IMR-90 (cell line): ENCODE data around the gene MAGI3. TPM values are rescaled to one million over a fixed set of nuclear protein-coding genes. Genes with fewer than 3 reads are reported as not detected.

Experiments
- ATAC-seq: fragments of 200-7000 bp; cut with Tn5 transposase; 2 replicates; pipeline ENCODE4 v1.9.1; 2020; ENCODE audit warnings: low read depth, mild to moderate bottlenecking, moderate library complexity
- BruUV-seq: library from RNA; stranded (reverse); fragments of 400-500 nt; replicated peaks from 2 replicates; lab custom pipeline; 2021; lab: Mats Ljungman, UMichigan
- CTCF ChIA-PET: fragments of 300-600 bp; formaldehyde crosslinking; extraction: SDS; loops from one replicate; lab custom pipeline; 2021; ENCODE audit warnings: antibody characterized with exemption; lab: Yijun Ruan, JAX
- POLR2A ChIA-PET: fragments of 300-600 bp; sonication (Branson Sonifier 250); formaldehyde crosslinking; loops from one replicate; lab custom pipeline; 2022; ENCODE audit warnings: antibody characterized with exemption; ENCODE audit not compliant: unreplicated experiment; lab: Charles Lee
- DNase-seq: peaks from one replicate; pipeline ENCODE4 v3.0.0; 2013
- H2AFZ ChIP-seq: replicated peaks from 2 replicates; pipeline ENCODE3; 2013; ENCODE audit warnings: low read length, mild to moderate bottlenecking; ENCODE audit not compliant: poor library complexity
- H2AK5ac ChIP-seq: 2 replicates; pipeline ENCODE4 v1.6.1; 2013; ENCODE audit warnings: low read depth, low read length, inconsistent platforms
- H2AK9ac ChIP-seq: replicated peaks from 2 replicates; pipeline ENCODE3; 2013; ENCODE audit warnings: mild to moderate bottlenecking, low read depth, low read length, moderate library complexity; ENCODE audit not compliant: poor library complexity
- H2BK120ac ChIP-seq: 2 replicates; pipeline ENCODE4 v1.6.1; 2013; ENCODE audit warnings: low read depth, low read length, inconsistent platforms
- H2BK15ac ChIP-seq: 3 replicates; pipeline ENCODE4 v1.6.1; 2013; ENCODE audit warnings: low read depth, low read length, inconsistent platforms
- H2BK20ac ChIP-seq: 2 replicates; pipeline ENCODE4 v1.6.1; 2013; ENCODE audit warnings: low read depth, mild to moderate bottlenecking, inconsistent platforms, low read length, moderate library complexity
- H2BK5ac ChIP-seq: 2 replicates; pipeline ENCODE4 v1.6.1; 2013; ENCODE audit warnings: mild to moderate bottlenecking, low read depth, low read length, inconsistent platforms; ENCODE audit not compliant: poor library complexity, severe bottlenecking
- H3K14ac ChIP-seq: replicated peaks from 2 replicates; pipeline ENCODE4 v1.6.1; 2013; ENCODE audit warnings: low read depth, low read length, inconsistent platforms
- H3K18ac ChIP-seq: 2 replicates; pipeline ENCODE4 v1.6.1; 2013; ENCODE audit warnings: low read depth, low read length, control low read depth
- H3K23ac ChIP-seq: 2 replicates; pipeline ENCODE4 v1.6.1; 2013; ENCODE audit warnings: low read depth, low read length, inconsistent platforms
- H3K27ac ChIP-seq: 2 replicates; pipeline ENCODE4 v1.5.1; 2013; ENCODE audit warnings: mild to moderate bottlenecking, control low read depth, low read length; ENCODE audit not compliant: insufficient read depth
- H3K27me3 ChIP-seq: 2 replicates; pipeline ENCODE4 v1.6.1; 2013; ENCODE audit warnings: low read length; ENCODE audit not compliant: control insufficient read depth, insufficient read depth
- H3K36me3 ChIP-seq: 2 replicates; pipeline ENCODE4 v1.6.1; 2013; ENCODE audit warnings: low read length, mixed read lengths; ENCODE audit not compliant: control insufficient read depth, insufficient read depth
- H3K4ac ChIP-seq: 2 replicates; pipeline ENCODE4 v1.6.1; 2013; ENCODE audit warnings: low read depth, low read length, inconsistent platforms
- H3K4me1 ChIP-seq: 2 replicates; pipeline ENCODE4 v1.6.1; 2013; ENCODE audit warnings: low read length, mixed read lengths; ENCODE audit not compliant: control insufficient read depth, insufficient read depth
- H3K4me2 ChIP-seq: 2 replicates; pipeline ENCODE4 v1.6.1; 2013; ENCODE audit warnings: low read depth, mild to moderate bottlenecking, control low read depth, low read length, moderate library complexity
- H3K4me3 ChIP-seq: 2 replicates; pipeline ENCODE4 v1.5.1; 2013; ENCODE audit warnings: low read depth, mild to moderate bottlenecking, control low read depth, low read length, moderate library complexity; ENCODE audit not compliant: insufficient read depth
- H3K56ac ChIP-seq: 2 replicates; pipeline ENCODE4 v1.6.1; 2013; ENCODE audit warnings: low read length, inconsistent platforms; ENCODE audit not compliant: insufficient read depth; ENCODE audit errors: extremely low read depth
- H3K79me1 ChIP-seq, 2 experiments: 2 replicates each; pipeline ENCODE4 v1.6.1; 2013; ENCODE audit warnings: low read length in 2 of 2, inconsistent platforms in 1 of 2, low read depth in 1 of 2
- H3K9ac ChIP-seq: 2 replicates; pipeline ENCODE4 v1.6.1; 2013; ENCODE audit warnings: low read depth, low read length, control low read depth
- H3K9me1 ChIP-seq: 2 replicates; pipeline ENCODE4 v1.6.1; 2013; ENCODE audit warnings: low read length, inconsistent platforms; ENCODE audit not compliant: insufficient read depth
- H3K9me3 ChIP-seq: 2 replicates; pipeline ENCODE4 v1.6.1; 2013; ENCODE audit warnings: low read length; ENCODE audit not compliant: control insufficient read depth, insufficient read depth
- H4K20me1 ChIP-seq: 2 replicates; pipeline ENCODE4 v1.6.1; 2013; ENCODE audit warnings: low read length, inconsistent platforms; ENCODE audit not compliant: insufficient read depth
- H4K5ac ChIP-seq: 2 replicates; pipeline ENCODE4 v1.6.1; 2013; ENCODE audit warnings: mild to moderate bottlenecking, low read depth, low read length, control low read depth
- H4K8ac ChIP-seq, 2 experiments: 2 replicates each; pipeline ENCODE4 v1.6.1; 2013; ENCODE audit warnings: low read depth in 2 of 2, low read length in 2 of 2, control low read depth in 1 of 2, inconsistent platforms in 1 of 2
- H4K91ac ChIP-seq: 2 replicates; pipeline ENCODE4 v1.6.1; 2013; ENCODE audit warnings: low read depth, low read length, inconsistent platforms; ENCODE audit not compliant: insufficient read depth
- MAZ ChIP-seq: IDR thresholded peaks from 2 replicates; pipeline ENCODE4 v1.6.1; 2012; ENCODE audit warnings: low read depth, mild to moderate bottlenecking, low read length, improper control_type of control experiment, moderate library complexity, borderline replicate concordance
- WGBS, 2 experiments: methylation state at CpG; one replicate each; pipeline versions ENCODE4 v1.1.5 to v1.1.7; 2013; ENCODE audit warnings: missing lambda C conversion rate in 2 of 2; ENCODE audit not compliant: insufficient read length in 1 of 2; ENCODE audit errors: extremely low coverage in 2 of 2; 5-methylcytosine and 5-hydroxymethylcytosine counted together
- dilution Hi-C: fragments of 300-500 bp; cut with HindIII; formaldehyde crosslinking; loops from one replicate; pipeline ENCODE4 v1.14.3; 2018; ENCODE audit warnings: low sequenced_read_pairs; ENCODE audit not compliant: unreplicated experiment
- in situ Hi-C: fragments of 300-500 bp; cut with MboI; formaldehyde crosslinking; loops from 3 replicates; pipeline ENCODE4 v1.14.3; 2019; ENCODE audit warnings: low sequenced_read_pairs, inconsistent platforms, mixed read lengths
- intact Hi-C: fragments of 100-400 bp; cut with micrococcal nuclease; formaldehyde crosslinking; loops from 2 replicates; pipeline ENCODE4 v1.10.0; 2022
- polyA plus RNA-seq, 3 experiments: library from polyadenylated mRNA; depleted of rRNA; stranded (reverse); fragments of >200 nt; gene quantifications; 2 replicates each; pipeline ENCODE4 v1.2.3, GENCODE V29; 2012; ENCODE audit warnings: low replicate concordance in 1 of 3
- total RNA-seq: library from RNA; depleted of rRNA; stranded (reverse); fragments of >200 nt; gene quantifications from 2 replicates; pipeline ENCODE4 v1.2.3, GENCODE V29; 2012

MAGI3 gene
- total and polyA plus RNA-seq, 2 of the 4 experiments (the other 2 are of a cell fraction) = 2.5 to 8.8 TPM

DNA sequence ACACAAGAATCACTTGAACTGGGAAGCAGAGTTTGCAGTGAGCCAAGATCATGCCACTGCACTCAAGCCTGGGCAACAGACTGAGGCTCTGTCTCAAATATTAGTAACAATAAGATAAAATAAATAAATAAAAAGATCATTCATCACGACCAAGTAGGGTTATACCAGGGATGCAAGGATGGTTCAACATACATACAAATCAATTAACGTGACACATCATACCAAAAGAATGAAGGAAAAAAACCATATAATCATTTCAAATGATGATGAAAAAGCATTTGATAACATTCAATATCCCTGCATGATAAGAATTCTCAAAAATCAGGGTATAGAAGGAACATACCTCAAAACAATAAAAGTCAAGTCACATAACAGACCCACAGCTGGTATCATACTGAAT is 330.7 kb downstream of the MAGI3 start:
- Histone ChIP-seq H2BK5ac (no peak overlapping the region), H4K91ac (no peak overlapping the region), H3K4me2 (no peak overlapping the region), H3K14ac (no peak overlapping the region), H3K4me1 (no peaks in the 10 kb centered on the region), H3K23ac (no peak overlapping the region), H2AK9ac (no peak overlapping the region), H3K9ac (no peak overlapping the region), H4K8ac (no peak overlapping the region), H2BK20ac (no peak overlapping the region), H2BK15ac (no peak overlapping the region), H4K5ac (no peak overlapping the region), H3K9me1 (no peaks in the 10 kb centered on the region), H2AFZ (no peak overlapping the region), H3K9me3 (peaks cover 4% of the 10 kb centered on the region; the same call in 1 of the 2 replicates), H4K20me1 (no peaks in the 10 kb centered on the region), H3K18ac (no peak overlapping the region), H3K4me3 (no peak overlapping the region), H3K27me3 (no peaks in the 10 kb centered on the region), H3K27ac (no peak overlapping the region), H2AK5ac (no peak overlapping the region), H3K36me3 (peaks cover 13% of the 10 kb centered on the region), H3K4ac (no peak overlapping the region), H3K56ac (no peak overlapping the region), H3K79me1 (0 out of 4 replicates have a peak, but pooled peaks cover 0 to 3% of the 10 kb centered on the region in 2 experiments), H2BK120ac (no peak overlapping the region)
- no peak for TF ChIP-seq MAZ
- ChIA-PET POLR2A (no interaction called here), CTCF (no interaction called here)
- no peak for DNase-seq
- dilution Hi-C loops (no loop called here), in situ Hi-C loops (no loop called here), intact Hi-C loops (no loop called here)
- ATAC-seq = no peak
- WGBS, 2 experiments = no CpG with 5 or more reads among the region's 2 CpGs
- BruUV-seq = no TSS peak
